Astrocyte (in vitro differentiated cells and primary cell): ENCODE measurements around the gene HOXA5.

Experiments used
- CTCF ChIP-seq: IDR thresholded peaks from 2 replicates; pipeline ENCODE4 v1.5.1; 2011; ENCODE audit warnings: low read depth, mild to moderate bottlenecking, inconsistent platforms, low read length, moderate library complexity; ENCODE audit not compliant: insufficient read depth
- EZH2 ChIP-seq: IDR thresholded peaks from 2 replicates; pipeline ENCODE4 v1.6.1; 2012; ENCODE audit warnings: mild to moderate bottlenecking, low read length, inconsistent platforms; ENCODE audit not compliant: insufficient read depth

GRCh38 chr7:27138472-27138871 lies 5.0 kb downstream of the HOXA5 start:
- TF ChIP-seq CTCF (no peak), EZH2 (no peak)
